H9 (cell line): ENCODE measurements around the gene HEATR1. TPM values are rescaled to one million over a fixed set of nuclear protein-coding genes. Genes with fewer than 3 reads are reported as not detected.

Source experiments
- DNase-seq: peaks from one replicate; pipeline ENCODE4 v3.0.0-alpha.2; 2017
- H2AFZ ChIP-seq: one replicate; pipeline ENCODE4 v1.6.1; 2013; ENCODE audit warnings: mild to moderate bottlenecking, low read length, control low read depth, moderate library complexity
- H2AK5ac ChIP-seq: 2 replicates; pipeline ENCODE4 v1.6.1; 2013; ENCODE audit warnings: low read length, control low read depth, mixed read lengths; ENCODE audit not compliant: insufficient read length
- H2BK120ac ChIP-seq: one replicate; pipeline ENCODE4 v1.6.1; 2013; ENCODE audit warnings: low read depth, mild to moderate bottlenecking, low read length, control low read depth, inconsistent platforms; ENCODE audit not compliant: poor library complexity, severe bottlenecking
- H2BK12ac ChIP-seq: 2 replicates; pipeline ENCODE4 v1.6.1; 2013; ENCODE audit warnings: low read length, control low read depth, mixed read lengths, low read depth; ENCODE audit not compliant: insufficient read length
- H2BK15ac ChIP-seq: 2 replicates; pipeline ENCODE4 v1.6.1; 2013; ENCODE audit warnings: low read depth, low read length, control low read depth
- H2BK20ac ChIP-seq: one replicate; pipeline ENCODE4 v1.6.1; 2013; ENCODE audit warnings: low read depth, mild to moderate bottlenecking, low read length, control low read depth, inconsistent platforms; ENCODE audit not compliant: poor library complexity, severe bottlenecking
- H2BK5ac ChIP-seq: 2 replicates; pipeline ENCODE4 v1.6.1; 2013; ENCODE audit warnings: low read length, control low read depth, mixed read lengths; ENCODE audit not compliant: insufficient read length
- H3K14ac ChIP-seq: 2 replicates; pipeline ENCODE4 v1.6.1; 2013; ENCODE audit warnings: low read length, control low read depth; ENCODE audit not compliant: insufficient read depth
- H3K18ac ChIP-seq: 2 replicates; pipeline ENCODE4 v1.6.1; 2013; ENCODE audit warnings: low read depth, mild to moderate bottlenecking, mixed read lengths, low read length, control low read depth; ENCODE audit not compliant: insufficient read length
- H3K23ac ChIP-seq: 2 replicates; pipeline ENCODE4 v1.6.1; 2013; ENCODE audit warnings: low read length, control low read depth, mixed read lengths, low read depth; ENCODE audit not compliant: insufficient read length
- H3K23me2 ChIP-seq: 2 replicates; pipeline ENCODE4 v1.6.1; 2013; ENCODE audit warnings: low read depth, mild to moderate bottlenecking, mixed read lengths, low read length, control low read depth; ENCODE audit not compliant: insufficient read length, poor library complexity, severe bottlenecking
- H3K27ac ChIP-seq: 2 replicates; pipeline ENCODE4 v1.5.1; 2013; ENCODE audit warnings: low read length, control low read depth, mixed read lengths, low read depth; ENCODE audit not compliant: insufficient read length
- H3K27me3 ChIP-seq: 2 replicates; pipeline ENCODE4 v1.6.1; 2013; ENCODE audit warnings: low read length, control low read depth, inconsistent platforms; ENCODE audit not compliant: insufficient read depth
- H3K4ac ChIP-seq: 2 replicates; pipeline ENCODE4 v1.6.1; 2013; ENCODE audit warnings: low read depth, mild to moderate bottlenecking, control low read depth, inconsistent platforms, low read length, moderate library complexity
- H3K4me1 ChIP-seq: 2 replicates; pipeline ENCODE4 v1.6.1; 2013; ENCODE audit warnings: low read length, control low read depth, inconsistent platforms; ENCODE audit not compliant: insufficient read depth
- H3K4me2 ChIP-seq: 2 replicates; pipeline ENCODE4 v1.6.1; 2013; ENCODE audit warnings: low read length, control low read depth, mixed read lengths; ENCODE audit not compliant: insufficient read length, insufficient read depth
- H3K56ac ChIP-seq: 2 replicates; pipeline ENCODE4 v1.6.1; 2013; ENCODE audit warnings: low read depth, mild to moderate bottlenecking, mixed read lengths, low read length, control low read depth; ENCODE audit not compliant: insufficient read length
- H3K79me1 ChIP-seq: 2 replicates; pipeline ENCODE4 v1.6.1; 2013; ENCODE audit warnings: low read depth, mild to moderate bottlenecking, moderate library complexity, low read length, control low read depth, inconsistent platforms; ENCODE audit not compliant: insufficient read depth, poor library complexity, severe bottlenecking
- H3K79me2 ChIP-seq: 2 replicates; pipeline ENCODE4 v1.6.1; 2013; ENCODE audit warnings: low read length, control low read depth, inconsistent platforms; ENCODE audit not compliant: insufficient read depth
- H3K9ac ChIP-seq: 2 replicates; pipeline ENCODE4 v1.6.1; 2013; ENCODE audit warnings: low read length, control low read depth, mixed read lengths; ENCODE audit not compliant: insufficient read length; ENCODE audit errors: extremely low read depth
- H3K9me3 ChIP-seq: one replicate; pipeline ENCODE4 v1.6.1; 2013; ENCODE audit warnings: low read depth, low read length, inconsistent platforms; ENCODE audit not compliant: control insufficient read depth
- H3T11ph ChIP-seq: one replicate; pipeline ENCODE4 v1.6.1; 2013; ENCODE audit warnings: mild to moderate bottlenecking, low read length, control low read depth, inconsistent platforms
- H4K20me1 ChIP-seq: one replicate; pipeline ENCODE4 v1.6.1; 2013; ENCODE audit not compliant: control insufficient read depth, insufficient read length, insufficient read depth
- H4K5ac ChIP-seq: 2 replicates; pipeline ENCODE4 v1.6.1; 2013; ENCODE audit warnings: low read depth, mild to moderate bottlenecking, mixed read lengths, low read length, control low read depth; ENCODE audit not compliant: insufficient read length
- H4K8ac ChIP-seq: replicated peaks from 2 replicates; pipeline ENCODE4 v1.6.1; 2013; ENCODE audit warnings: low read length, control low read depth, mixed read lengths, low read depth; ENCODE audit not compliant: insufficient read length
- H4K91ac ChIP-seq: 2 replicates; pipeline ENCODE4 v1.6.1; 2013; ENCODE audit warnings: low read depth, mild to moderate bottlenecking, moderate library complexity, mixed read lengths, low read length, control low read depth; ENCODE audit not compliant: insufficient read length
- H3K27ac Mint-ChIP-seq, 3 experiments: 2 replicates in 2 of 3; 3 replicates in 1 of 3; pipeline ENCODE4 v1.8.0; 2020 to 2021; ENCODE audit warnings: mixed read lengths in 3 of 3, mild to moderate bottlenecking in 1 of 3, moderate library complexity in 1 of 3
- H3K27me3 Mint-ChIP-seq: 2 replicates; pipeline ENCODE4 v1.8.0; 2021; ENCODE audit warnings: low read depth, mild to moderate bottlenecking, moderate library complexity, mixed read lengths
- H3K36me3 Mint-ChIP-seq, 3 experiments: 2 replicates in 2 of 3; 3 replicates in 1 of 3; pipeline ENCODE4 v1.8.0; 2020 to 2021; ENCODE audit warnings: low read depth in 3 of 3, mixed read lengths in 3 of 3; ENCODE audit not compliant: insufficient read depth in 1 of 3
- H3K4me1 Mint-ChIP-seq, 2 experiments: 2 replicates each; pipeline ENCODE4 v1.8.0; 2020; ENCODE audit warnings: mixed read lengths in 2 of 2
- H3K4me3 Mint-ChIP-seq, 2 experiments: 2 replicates in 1 of 2; 3 replicates in 1 of 2; pipeline ENCODE4 v1.8.0; 2020 to 2021; ENCODE audit warnings: mild to moderate bottlenecking in 2 of 2, mixed read lengths in 2 of 2, moderate library complexity in 1 of 2
- H3K9me3 Mint-ChIP-seq, 2 experiments: 2 replicates in 1 of 2; 3 replicates in 1 of 2; pipeline ENCODE4 v1.8.0; 2020; ENCODE audit warnings: mild to moderate bottlenecking in 2 of 2, mixed read lengths in 2 of 2, moderate library complexity in 1 of 2
- CTCF ChIP-seq: fragments of 200-600 bp; sonication (generic); conservative IDR thresholded peaks from 3 replicates; pipeline ENCODE4 v1.8.0; 2021; ENCODE audit warnings: antibody characterized with exemption, mild to moderate bottlenecking
- WGBS: extraction: QIAGEN DNeasy Blood & Tissue Kit; methylation state at CpG from one replicate; pipeline ENCODE4 v1.1.7; 2013; ENCODE audit warnings: missing lambda C conversion rate, low lambda C conversion rate, mixed read lengths; ENCODE audit not compliant: insufficient read length; ENCODE audit errors: extremely low coverage; 5-methylcytosine and 5-hydroxymethylcytosine counted together
- total RNA-seq: library from RNA; stranded (reverse); gene quantifications from 2 replicates; pipeline ENCODE4 v1.2.1, GENCODE V29; 2021

Gene HEATR1
- total RNA-seq, 1 experiment from 2014 or later: 88.2 TPM

- Mint-ChIP-seq H3K36me3 (peaks cover 30 to 86% (median 64%) of the 10 kb centered on the region in 3 experiments; a peak in 6 of 7 replicates), H3K4me3 (no peak overlapping the region), H3K4me1 (no peaks in the 10 kb centered on the region), H3K27me3 (no peaks in the 10 kb centered on the region), H3K9me3 (no peaks in the 10 kb centered on the region), H3K27ac (no peak overlapping the region)
- H2BK5ac ChIP-seq: no peak overlapping the region
- no peak overlapping the region for H3K9ac ChIP-seq
- no CpG with 5 or more reads among the region's 4 CpGs for WGBS
- H2AK5ac ChIP-seq: no peak overlapping the region
- H2BK120ac ChIP-seq: no peak overlapping the region
- no peak overlapping the region for H2BK20ac ChIP-seq
- no peak for TF ChIP-seq CTCF
- H3K23me2 ChIP-seq: no peaks in the 10 kb centered on the region
- no peak overlapping the region for H2AFZ ChIP-seq
- no peak overlapping the region for H3K14ac ChIP-seq
- no peaks in the 10 kb centered on the region for H4K20me1 ChIP-seq
- no peaks in the 10 kb centered on the region for H3K79me2 ChIP-seq
- no peak overlapping the region for H2BK12ac ChIP-seq
- no peak overlapping the region for H3K27ac ChIP-seq
- no peak overlapping the region for H3K4me2 ChIP-seq
- H3K79me1 ChIP-seq: no peaks in the 10 kb centered on the region
- no peaks in the 10 kb centered on the region for H3K4me1 ChIP-seq
- H2BK15ac ChIP-seq: no peak overlapping the region
- no peak overlapping the region for H3K23ac ChIP-seq
- no peak overlapping the region for H3T11ph ChIP-seq
- no peak overlapping the region for H3K4ac ChIP-seq
- H3K56ac ChIP-seq: no peak overlapping the region
- H3K9me3 ChIP-seq: no peaks in the 10 kb centered on the region
- no peak overlapping the region for H4K5ac ChIP-seq
- H3K27me3 ChIP-seq: no peaks in the 10 kb centered on the region
- no peak for DNase-seq
- H4K8ac ChIP-seq: no peak overlapping the region
- no peak overlapping the region for H4K91ac ChIP-seq
- H3K18ac ChIP-seq: no peak overlapping the region
Observed at GRCh38 chr1:236589531-236589930, 14.8 kb downstream of the HEATR1 start.
